GM23338 (cell line): Measurements from ENCODE around the gene CHRM5. TPM values are rescaled to one million over a fixed set of nuclear protein-coding genes. Genes with fewer than 3 reads are reported as not detected.

Source experiments
- ATAC-seq: fragments of 200-7000 bp; cut with Tn5 transposase; 3 replicates; pipeline ENCODE4 v1.9.1; 2020
- DNase-seq: peaks from one replicate; pipeline ENCODE4 v3.0.0-alpha.2; 2015; ENCODE audit warnings: low spot score
- H2AFZ ChIP-seq: fragments of 200-600 bp; sonication (generic); 2 replicates; pipeline ENCODE4 v1.8.0; 2016; ENCODE audit warnings: antibody characterized with exemption, mild to moderate bottlenecking, moderate library complexity
- H3F3A ChIP-seq: fragments of 200-600 bp; sonication (generic); replicated peaks from 2 replicates; pipeline ENCODE4 v1.8.0; 2017; ENCODE audit warnings: antibody characterized with exemption, mixed run types, low read depth
- H3K27ac ChIP-seq: fragments of 200-600 bp; sonication (generic); 2 replicates; pipeline ENCODE4 v1.6.1; 2016; ENCODE audit warnings: low read depth
- H3K27me3 ChIP-seq: fragments of 200-600 bp; sonication (generic); 2 replicates; pipeline ENCODE4 v1.8.0; 2016; ENCODE audit warnings: mild to moderate bottlenecking, mixed run types, moderate library complexity; ENCODE audit not compliant: insufficient read depth
- H3K36me3 ChIP-seq: fragments of 200-600 bp; sonication (generic); 2 replicates; pipeline ENCODE4 v1.8.0; 2016; ENCODE audit warnings: mild to moderate bottlenecking; ENCODE audit not compliant: insufficient read depth
- H3K4me1 ChIP-seq: fragments of 200-600 bp; sonication (generic); 2 replicates; pipeline ENCODE4 v1.8.0; 2016; ENCODE audit warnings: mild to moderate bottlenecking, moderate library complexity; ENCODE audit not compliant: insufficient read depth
- H3K4me2 ChIP-seq: fragments of 200-600 bp; sonication (generic); 2 replicates; pipeline ENCODE4 v1.7.1; 2017; ENCODE audit warnings: mixed run types
- H3K4me3 ChIP-seq: fragments of 200-600 bp; sonication (generic); 2 replicates; pipeline ENCODE4 v1.6.1; 2016; ENCODE audit warnings: mixed run types
- H3K79me2 ChIP-seq: fragments of 200-600 bp; sonication (generic); replicated peaks from 2 replicates; pipeline ENCODE4 v1.8.0; 2017; ENCODE audit warnings: mild to moderate bottlenecking; ENCODE audit not compliant: insufficient read depth
- H3K9me2 ChIP-seq: fragments of 200-600 bp; sonication (generic); 2 replicates; pipeline ENCODE4 v1.8.0; 2017; ENCODE audit not compliant: insufficient read depth
- H4K20me1 ChIP-seq: fragments of 200-600 bp; sonication (generic); replicated peaks from 2 replicates; pipeline ENCODE4 v1.8.0; 2017; ENCODE audit warnings: mild to moderate bottlenecking; ENCODE audit not compliant: insufficient read depth
- H3K27ac Mint-ChIP-seq: 2 replicates; pipeline ENCODE4 v1.8.0; 2020; ENCODE audit warnings: inconsistent platforms, mild to moderate bottlenecking, moderate library complexity, mixed read lengths
- H3K27me3 Mint-ChIP-seq: 3 replicates; pipeline ENCODE4 v1.8.0; 2022; ENCODE audit warnings: low read depth, mild to moderate bottlenecking, moderate library complexity, mixed read lengths, inconsistent platforms; ENCODE audit not compliant: insufficient read depth, poor library complexity
- H3K36me3 Mint-ChIP-seq: 3 replicates; pipeline ENCODE4 v1.8.0; 2021; ENCODE audit warnings: low read depth, mild to moderate bottlenecking, inconsistent platforms, moderate library complexity, mixed read lengths
- H3K4me1 Mint-ChIP-seq: 3 replicates; pipeline ENCODE4 v1.8.0; 2020; ENCODE audit warnings: mild to moderate bottlenecking, inconsistent platforms, mixed read lengths
- H3K4me3 Mint-ChIP-seq: 3 replicates; pipeline ENCODE4 v1.8.0; 2021; ENCODE audit warnings: moderate library complexity, mild to moderate bottlenecking, inconsistent platforms, mixed read lengths
- H3K9me3 Mint-ChIP-seq: 3 replicates; pipeline ENCODE4 v1.8.0; 2020; ENCODE audit warnings: moderate library complexity, mild to moderate bottlenecking, inconsistent platforms, mixed read lengths
- EZH2 ChIP-seq: fragments of 200-600 bp; sonication (generic); IDR thresholded peaks from one replicate; pipeline ENCODE4 v1.8.0; 2017; ENCODE audit warnings: antibody characterized with exemption, mild to moderate bottlenecking, low read depth; ENCODE audit not compliant: unreplicated experiment
- EZH2phosphoT487 ChIP-seq: fragments of 200-600 bp; sonication (generic); IDR thresholded peaks from one replicate; pipeline ENCODE4 v1.8.1; 2018; ENCODE audit warnings: antibody characterized with exemption; ENCODE audit not compliant: unreplicated experiment
- JUNB ChIP-seq: IDR thresholded peaks from one replicate; pipeline ENCODE4 v1.6.1; 2016; ENCODE audit warnings: antibody characterized with exemption; ENCODE audit not compliant: unreplicated experiment
- STAT1 ChIP-seq: IDR thresholded peaks from one replicate; pipeline ENCODE4 v1.6.1; 2016; ENCODE audit warnings: antibody characterized with exemption; ENCODE audit not compliant: unreplicated experiment
- ZNF114 ChIP-seq: fragments of 250-450 bp; sonication (Bioruptor Pico); IDR thresholded peaks from 2 replicates; pipeline ENCODE4 v1.5.0; 2020; ENCODE audit warnings: mild to moderate bottlenecking, moderate library complexity
- polyA plus RNA-seq: library from polyadenylated mRNA; unstranded; fragments of >200 nt; fragmentation: Nextera tagmentation; extraction: Ambion mirVana; gene quantifications from 2 replicates; pipeline ENCODE4 v1.2.1, GENCODE V29; 2016
- total RNA-seq: library from RNA; depleted of rRNA; stranded (reverse); fragments of >200 nt; shearing (Covaris generic); gene quantifications from 2 replicates; pipeline ENCODE4 v1.2.3, GENCODE V29; 2014
- TF ChIP-seq, protein P1 (sequence below): fragments of 250-450 bp; sonication (Bioruptor Pico); IDR thresholded peaks from 2 replicates; pipeline ENCODE4 v1.5.0; 2020; ENCODE audit warnings: mild to moderate bottlenecking, moderate library complexity

Gene CHRM5
- total and polyA plus RNA-seq, 2 experiments from 2014 or later, result not detected

GRCh38 chr15:34038871-34039789, 70.8 kb downstream of the CHRM5 start, which contains the start of gene AVEN (continued):
- TF ChIP-seq EZH2 (no peak), STAT1 (no peak), JUNB (no peak)
- TF ChIP-seq, protein P1, sequence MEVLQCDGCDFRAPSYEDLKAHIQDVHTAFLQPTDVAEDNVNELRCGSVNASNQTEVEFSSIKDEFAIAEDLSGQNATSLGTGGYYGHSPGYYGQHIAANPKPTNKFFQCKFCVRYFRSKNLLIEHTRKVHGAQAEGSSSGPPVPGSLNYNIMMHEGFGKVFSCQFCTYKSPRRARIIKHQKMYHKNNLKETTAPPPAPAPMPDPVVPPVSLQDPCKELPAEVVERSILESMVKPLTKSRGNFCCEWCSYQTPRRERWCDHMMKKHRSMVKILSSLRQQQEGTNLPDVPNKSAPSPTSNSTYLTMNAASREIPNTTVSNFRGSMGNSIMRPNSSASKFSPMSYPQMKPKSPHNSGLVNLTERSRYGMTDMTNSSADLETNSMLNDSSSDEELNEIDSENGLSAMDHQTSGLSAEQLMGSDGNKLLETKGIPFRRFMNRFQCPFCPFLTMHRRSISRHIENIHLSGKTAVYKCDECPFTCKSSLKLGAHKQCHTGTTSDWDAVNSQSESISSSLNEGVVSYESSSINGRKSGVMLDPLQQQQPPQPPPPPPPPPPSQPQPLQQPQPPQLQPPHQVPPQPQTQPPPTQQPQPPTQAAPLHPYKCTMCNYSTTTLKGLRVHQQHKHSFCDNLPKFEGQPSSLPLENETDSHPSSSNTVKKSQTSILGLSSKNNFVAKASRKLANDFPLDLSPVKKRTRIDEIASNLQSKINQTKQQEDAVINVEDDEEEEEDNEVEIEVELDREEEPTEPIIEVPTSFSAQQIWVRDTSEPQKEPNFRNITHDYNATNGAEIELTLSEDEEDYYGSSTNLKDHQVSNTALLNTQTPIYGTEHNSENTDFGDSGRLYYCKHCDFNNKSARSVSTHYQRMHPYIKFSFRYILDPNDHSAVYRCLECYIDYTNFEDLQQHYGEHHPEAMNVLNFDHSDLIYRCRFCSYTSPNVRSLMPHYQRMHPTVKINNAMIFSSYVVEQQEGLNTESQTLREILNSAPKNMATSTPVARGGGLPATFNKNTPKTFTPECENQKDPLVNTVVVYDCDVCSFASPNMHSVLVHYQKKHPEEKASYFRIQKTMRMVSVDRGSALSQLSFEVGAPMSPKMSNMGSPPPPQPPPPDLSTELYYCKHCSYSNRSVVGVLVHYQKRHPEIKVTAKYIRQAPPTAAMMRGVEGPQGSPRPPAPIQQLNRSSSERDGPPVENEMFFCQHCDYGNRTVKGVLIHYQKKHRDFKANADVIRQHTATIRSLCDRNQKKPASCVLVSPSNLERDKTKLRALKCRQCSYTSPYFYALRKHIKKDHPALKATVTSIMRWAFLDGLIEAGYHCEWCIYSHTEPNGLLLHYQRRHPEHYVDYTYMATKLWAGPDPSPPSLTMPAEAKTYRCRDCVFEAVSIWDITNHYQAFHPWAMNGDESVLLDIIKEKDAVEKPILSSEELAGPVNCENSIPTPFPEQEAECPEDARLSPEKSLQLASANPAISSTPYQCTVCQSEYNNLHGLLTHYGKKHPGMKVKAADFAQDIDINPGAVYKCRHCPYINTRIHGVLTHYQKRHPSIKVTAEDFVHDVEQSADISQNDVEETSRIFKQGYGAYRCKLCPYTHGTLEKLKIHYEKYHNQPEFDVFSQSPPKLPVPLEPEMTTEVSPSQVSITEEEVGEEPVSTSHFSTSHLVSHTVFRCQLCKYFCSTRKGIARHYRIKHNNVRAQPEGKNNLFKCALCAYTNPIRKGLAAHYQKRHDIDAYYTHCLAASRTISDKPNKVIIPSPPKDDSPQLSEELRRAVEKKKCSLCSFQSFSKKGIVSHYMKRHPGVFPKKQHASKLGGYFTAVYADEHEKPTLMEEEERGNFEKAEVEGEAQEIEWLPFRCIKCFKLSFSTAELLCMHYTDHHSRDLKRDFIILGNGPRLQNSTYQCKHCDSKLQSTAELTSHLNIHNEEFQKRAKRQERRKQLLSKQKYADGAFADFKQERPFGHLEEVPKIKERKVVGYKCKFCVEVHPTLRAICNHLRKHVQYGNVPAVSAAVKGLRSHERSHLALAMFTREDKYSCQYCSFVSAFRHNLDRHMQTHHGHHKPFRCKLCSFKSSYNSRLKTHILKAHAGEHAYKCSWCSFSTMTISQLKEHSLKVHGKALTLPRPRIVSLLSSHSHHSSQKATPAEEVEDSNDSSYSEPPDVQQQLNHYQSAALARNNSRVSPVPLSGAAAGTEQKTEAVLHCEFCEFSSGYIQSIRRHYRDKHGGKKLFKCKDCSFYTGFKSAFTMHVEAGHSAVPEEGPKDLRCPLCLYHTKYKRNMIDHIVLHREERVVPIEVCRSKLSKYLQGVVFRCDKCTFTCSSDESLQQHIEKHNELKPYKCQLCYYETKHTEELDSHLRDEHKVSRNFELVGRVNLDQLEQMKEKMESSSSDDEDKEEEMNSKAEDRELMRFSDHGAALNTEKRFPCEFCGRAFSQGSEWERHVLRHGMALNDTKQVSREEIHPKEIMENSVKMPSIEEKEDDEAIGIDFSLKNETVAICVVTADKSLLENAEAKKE, result no peak

DNA sequence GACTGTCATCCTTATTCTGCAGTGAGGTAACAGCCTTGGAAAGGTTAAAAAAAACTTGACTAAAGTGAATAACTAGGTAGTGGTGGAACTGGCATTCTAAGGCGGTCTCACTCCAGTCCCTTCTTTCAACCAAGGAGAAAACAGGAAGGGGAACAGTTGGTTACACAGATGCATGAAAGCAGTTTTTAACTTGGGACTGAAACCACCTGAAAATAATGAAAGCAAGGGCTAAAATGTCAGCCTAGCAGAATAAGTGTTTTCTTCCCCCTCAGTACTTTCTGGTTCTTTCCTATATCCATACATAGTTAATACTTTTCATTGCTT, 71.5 kb downstream of the CHRM5 start:
- 0 out of 2 replicates have a peak, but pooled peaks cover 3% of the 10 kb centered on the region for H4K20me1 ChIP-seq
- no peaks in the 10 kb centered on the region for H3K36me3 Mint-ChIP-seq
- no peak overlapping the region for H3K27ac Mint-ChIP-seq
- H3K9me2 ChIP-seq, result no peaks in the 10 kb centered on the region
- H3K27me3 Mint-ChIP-seq, result peaks cover 29% of the 10 kb centered on the region
- peaks cover 9% of the 10 kb centered on the region for H3K4me1 ChIP-seq
- no peaks in the 10 kb centered on the region for H3F3A ChIP-seq
- peaks cover 12% of the 10 kb centered on the region for H3K4me1 Mint-ChIP-seq
- peaks cover 45% of the 10 kb centered on the region for H3K27me3 ChIP-seq
- no peak overlapping the region for H3K27ac ChIP-seq
- peaks cover 6% of the 10 kb centered on the region for H3K79me2 ChIP-seq
- no peak for DNase-seq
- H3K4me3 Mint-ChIP-seq, result peak overlapping the region; percentile 70; the same call in 2 of the 3 replicates
- H3K36me3 ChIP-seq, result no peaks in the 10 kb centered on the region
- ATAC-seq, result no peak
- H3K4me2 ChIP-seq, result peak overlapping the region; percentile 82
- no peaks in the 10 kb centered on the region for H3K9me3 Mint-ChIP-seq
- peak overlapping the region; percentile 90 for H3K4me3 ChIP-seq
- no peak overlapping the region for H2AFZ ChIP-seq
- TF ChIP-seq ZNF114 (no peak), JUNB (no peak), EZH2 (no peak), STAT1 (no peak), EZH2phosphoT487 (no peak)
- TF ChIP-seq, protein P1, result no peak
